ENCODE data around the gene KCNG3. TPM values are rescaled to one million over a fixed set of nuclear protein-coding genes. Genes with fewer than 3 reads are reported as not detected.
A peak's percentile ranks its signal among the peaks of the same experiment; 100 is the strongest.

KCNG3 gene
- total and polyA plus RNA-seq, 8 donors, result 0.23 to 0.83 (median 0.74) TPM

GRCh38 chr2:42474765-42475454 lies 18.9 kb downstream of the KCNG3 start:
- intact Hi-C loops (cut with DNase I), result no loop called here
- 72 to 85% methylated on average over 6 of the region's 6 CpGs for WGBS, 2 donors

GRCh38 chr2:42470706-42471105 lies 23.1 kb downstream of the KCNG3 start:
- H3K27me3 ChIP-seq, result no peaks in the 10 kb centered on the region
- no peaks in the 10 kb centered on the region for H3K9me3 ChIP-seq
- no peak overlapping the region for H3K4me3 ChIP-seq
- DNase-seq (no peak), ATAC-seq (no peak), FAIRE-seq (no peak)
- WGBS, 2 donors, result 75 to 83% methylated on average over 4 of the region's 4 CpGs
- H3K27ac ChIP-seq, result no peak overlapping the region
- no peaks in the 10 kb centered on the region for H3K4me1 ChIP-seq
- intact Hi-C loops (cut with DNase I), result no loop called here
- no peak for TF ChIP-seq CTCF (IDR thresholded peaks at IDR 0.05)
- no peaks in the 10 kb centered on the region for H3K36me3 ChIP-seq

More at GRCh38 chr2:42474765-42475454, 18.9 kb downstream of the KCNG3 start:
- peak in 1 of 4 donors; percentile 56 for ATAC-seq
- H3K27ac ChIP-seq, result no peak overlapping the region
- TF ChIP-seq CTCF (IDR thresholded peaks at IDR 0.05), result no peak
- no peaks in the 10 kb centered on the region for H3K9me3 ChIP-seq
- no peak for FAIRE-seq
- no peak overlapping the region for H3K4me3 ChIP-seq
- no peaks in the 10 kb centered on the region for H3K36me3 ChIP-seq
- no peaks in the 10 kb centered on the region for H3K27me3 ChIP-seq
- no peak for DNase-seq
- H3K4me1 ChIP-seq, result no peaks in the 10 kb centered on the region

- Histone ChIP-seq H3K4me1 (no peaks in the 10 kb centered on the region), H3K36me3 (no peaks in the 10 kb centered on the region), H3K9me3 (no peaks in the 10 kb centered on the region), H3K27ac (no peak overlapping the region), H3K4me3 (no peak overlapping the region), H3K27me3 (no peaks in the 10 kb centered on the region)
- FAIRE-seq (no peak), ATAC-seq (no peak), DNase-seq (no peak)
- intact Hi-C loops (cut with DNase I), result no loop called here
- 48 to 59% methylated on average over 4 of the region's 4 CpGs for WGBS, 2 donors
- TF ChIP-seq CTCF (IDR thresholded peaks at IDR 0.05), result no peak
These were observed 29.2 kb downstream of the KCNG3 start for GRCh38 chr2:42464631-42465030.

- 77% methylated on average over 6 of the region's 6 CpGs for WGBS, 2 donors
These were observed 30.2 kb downstream of the KCNG3 start for GRCh38 chr2:42463570-42463969.

More at GRCh38 chr2:42463570-42463969, 30.2 kb downstream of the KCNG3 start:
- no peak for TF ChIP-seq CTCF (IDR thresholded peaks at IDR 0.05)
- DNase-seq, result no peak
- H3K4me1 ChIP-seq, result no peaks in the 10 kb centered on the region
- H3K27ac ChIP-seq, result no peak overlapping the region
- no peak overlapping the region for H3K4me3 ChIP-seq
- H3K9me3 ChIP-seq, result no peaks in the 10 kb centered on the region
- no peak for ATAC-seq
- no peaks in the 10 kb centered on the region for H3K36me3 ChIP-seq
- H3K27me3 ChIP-seq, result no peaks in the 10 kb centered on the region
- FAIRE-seq, result no peak
- intact Hi-C loops (cut with DNase I), result no loop called here
